ENCODE results near the gene GRXCR2. TPM values are rescaled to one million over a fixed set of nuclear protein-coding genes. Genes with fewer than 3 reads are reported as not detected.

Gene GRXCR2
- total and polyA plus RNA-seq, 12 donors, result 0.60 to 15.1 (median 1.7) TPM; not detected in 2

DNA sequence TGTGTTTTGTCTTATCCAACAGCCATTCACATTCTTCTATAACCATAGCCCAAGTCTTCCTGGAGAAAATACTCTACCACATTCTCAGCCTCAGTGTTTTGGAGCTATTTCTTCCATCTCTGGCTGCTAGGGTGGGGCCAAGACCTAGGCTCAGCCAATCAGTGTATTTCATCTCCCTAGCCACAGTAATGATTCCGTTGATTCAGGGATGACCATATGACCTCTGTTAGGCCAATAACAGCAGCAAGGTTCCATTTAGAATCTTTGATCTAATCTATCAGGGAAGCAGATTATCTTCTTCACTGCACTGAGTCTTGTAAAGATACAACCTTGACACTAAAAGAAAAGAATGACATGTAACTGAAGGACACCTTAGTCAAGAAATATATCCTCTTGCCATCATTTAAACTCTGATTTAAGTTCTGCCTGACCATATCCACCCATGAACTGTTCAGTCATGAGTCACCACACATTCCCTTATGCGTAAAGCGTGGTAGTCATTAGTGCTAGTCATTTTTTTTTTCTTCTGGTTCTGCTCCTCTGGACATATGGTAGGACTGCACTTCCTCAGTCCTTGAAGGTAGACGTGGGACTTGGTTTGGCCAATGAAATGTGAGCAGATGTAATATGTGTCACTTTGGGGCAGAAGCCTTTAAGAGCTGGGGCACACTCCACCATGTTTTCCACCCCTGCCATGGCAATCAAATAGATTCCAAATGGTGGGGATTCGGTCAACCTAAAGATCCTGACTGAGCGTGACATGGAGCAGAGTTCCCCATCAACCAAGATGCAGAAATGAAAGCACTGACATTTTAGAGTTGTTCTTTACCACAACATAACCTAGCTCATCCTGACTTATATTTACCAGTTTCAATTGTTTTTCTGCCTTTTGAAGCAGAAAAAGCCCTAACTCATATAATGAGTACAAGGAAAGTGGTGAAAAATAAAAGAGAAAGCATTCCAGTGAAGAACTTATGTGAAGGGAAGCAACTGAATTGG, 25.0 kb downstream of the GRXCR2 start:
- no peak overlapping the region for H3K4me3 ChIP-seq
- intact Hi-C loops (cut with DNase I), result no loop called here
- DNase-seq (no peak), ATAC-seq (no peak)
- no peaks in the 10 kb centered on the region for H3K4me1 ChIP-seq
- H3K27me3 ChIP-seq, result no peaks in the 10 kb centered on the region
- TF ChIP-seq CTCF (IDR thresholded peaks at IDR 0.05), result no peak
- 88 to 91% methylated on average over 6 of the region's 6 CpGs for WGBS, 2 donors
- H3K36me3 ChIP-seq, result no peaks in the 10 kb centered on the region
- no peak overlapping the region for H3K27ac ChIP-seq
- H3K9me3 ChIP-seq, result no peaks in the 10 kb centered on the region

DNA sequence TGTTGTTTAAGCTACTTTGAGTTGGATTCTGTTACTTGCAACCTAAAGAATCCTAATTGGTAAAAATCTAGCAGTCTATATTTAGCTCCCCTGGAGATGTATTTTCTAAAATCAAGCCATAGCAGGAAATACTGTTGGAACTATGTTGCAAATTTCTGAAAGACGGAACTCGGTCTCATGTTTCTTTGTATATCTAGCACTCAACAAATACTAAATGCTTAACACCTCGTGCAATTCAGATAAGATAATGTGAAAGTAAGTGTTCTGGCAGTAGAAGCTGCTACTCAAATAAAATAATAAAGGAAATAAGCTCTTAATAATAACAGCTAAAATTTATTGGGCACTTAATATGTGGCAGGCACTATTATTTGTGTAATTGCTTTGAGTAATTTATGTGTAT, 26.7 kb downstream of the GRXCR2 start:
- TF ChIP-seq CTCF (IDR thresholded peaks at IDR 0.05), result no peak
- no peaks in the 10 kb centered on the region for H3K27me3 ChIP-seq
- no peak overlapping the region for H3K27ac ChIP-seq
- no peak for DNase-seq
- no peaks in the 10 kb centered on the region for H3K4me1 ChIP-seq
- H3K4me3 ChIP-seq, result no peak overlapping the region
- 28 to 36% methylated on average over 3 of the region's 3 CpGs for WGBS, 2 donors
- intact Hi-C loops (cut with DNase I), result no loop called here
- no peaks in the 10 kb centered on the region for H3K36me3 ChIP-seq
- H3K9me3 ChIP-seq, result no peaks in the 10 kb centered on the region
- no peak for ATAC-seq

DNA sequence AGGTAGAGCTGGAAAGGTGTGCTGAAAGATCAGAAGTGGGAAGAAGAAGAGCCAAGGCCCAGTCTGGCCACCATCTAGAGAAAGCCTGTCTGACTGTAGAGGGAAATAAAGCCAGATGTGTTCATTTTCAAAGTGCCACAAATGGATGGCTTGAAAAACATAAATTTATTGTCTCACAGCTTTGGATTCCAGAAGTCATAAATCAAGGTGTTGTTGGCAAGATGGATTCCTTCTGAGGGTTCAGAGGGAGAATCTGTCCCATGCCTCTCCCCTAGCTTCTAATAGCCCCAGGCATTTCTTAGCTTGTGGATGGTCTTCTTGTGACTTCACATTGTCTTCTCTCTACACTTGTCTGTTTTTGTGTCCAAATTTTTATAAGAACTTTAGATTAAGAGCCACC, 31.5 kb downstream of the GRXCR2 start:
- no peak for DNase-seq
- H3K36me3 ChIP-seq, result no peaks in the 10 kb centered on the region
- intact Hi-C loops (cut with DNase I), result no loop called here
- H3K27me3 ChIP-seq, result no peaks in the 10 kb centered on the region
- no peaks in the 10 kb centered on the region for H3K9me3 ChIP-seq
- H3K27ac ChIP-seq, result no peak overlapping the region
- no peak for TF ChIP-seq CTCF (IDR thresholded peaks at IDR 0.05)
- ATAC-seq, result no peak
- peaks cover 0 to under 1% (median 0%) of the 10 kb centered on the region in 9 donors for H3K4me1 ChIP-seq
- H3K4me3 ChIP-seq, result no peak overlapping the region

DNA sequence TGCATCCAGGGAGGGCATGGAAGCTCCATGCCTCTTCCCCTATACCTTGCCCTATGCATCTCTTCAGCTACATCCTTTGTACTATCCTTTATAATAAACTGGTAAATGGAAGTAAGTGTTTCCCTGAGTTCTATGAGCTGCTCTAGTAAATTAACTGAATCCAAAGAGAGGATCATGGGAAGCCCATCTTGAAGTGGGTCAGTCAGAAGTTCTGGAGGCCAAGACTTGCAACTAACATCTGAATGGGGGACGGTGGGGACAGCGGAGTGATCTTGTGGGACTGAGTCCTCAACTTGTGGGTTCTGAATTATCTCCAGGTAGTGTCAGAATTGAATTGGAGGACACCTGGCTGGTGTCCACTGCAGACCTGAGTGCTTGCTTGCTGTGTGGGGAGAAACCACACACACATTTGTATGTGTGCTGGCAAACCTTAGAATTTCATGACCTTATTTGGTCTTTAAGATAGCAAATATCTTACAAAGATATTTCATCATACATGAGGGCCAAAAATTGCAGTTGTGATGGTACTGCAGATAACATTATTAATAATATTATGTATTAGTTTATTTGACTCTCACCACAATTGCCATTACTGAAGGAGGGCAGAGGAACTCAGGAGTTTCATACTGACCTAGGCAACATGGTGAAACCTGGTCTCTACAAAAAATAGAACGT, 32.2 kb downstream of the GRXCR2 start:
- no peak overlapping the region for H3K4me3 ChIP-seq
- H3K9me3 ChIP-seq, result no peaks in the 10 kb centered on the region
- H3K27me3 ChIP-seq, result no peaks in the 10 kb centered on the region
- DNase-seq (no peak), ATAC-seq (no peak)
- no peak overlapping the region for H3K27ac ChIP-seq
- peaks cover 0 to 8% (median 6%) of the 10 kb centered on the region in 9 donors for H3K4me1 ChIP-seq
- no peak for TF ChIP-seq CTCF (IDR thresholded peaks at IDR 0.05)
- intact Hi-C loops (cut with DNase I), result no loop called here
- no peaks in the 10 kb centered on the region for H3K36me3 ChIP-seq
- WGBS, 2 donors, result 92% methylated on average over 3 of the region's 3 CpGs

All from heart right ventricle (tissue), 16 donors.